GM12892 (cell line): Measurements from ENCODE around the gene RBM15B.
"Not testable (repeated sequence)": the region's sequence is repeated elsewhere in the genome, so short reads cannot be mapped to it uniquely, and the experiment has no call there.

ENCODE experiments used
- POLR2A ChIP-seq: IDR thresholded peaks from 2 replicates; pipeline ENCODE4 v1.6.1; 2011; ENCODE audit warnings: low read depth, low read length, control low read depth
- TAF1 ChIP-seq: IDR thresholded peaks from 2 replicates; pipeline ENCODE4 v1.6.1; 2011; ENCODE audit warnings: low read depth, mild to moderate bottlenecking, control low read depth, low read length, borderline replicate concordance

GRCh38 chr3:51368276-51368675, 22.8 kb upstream of the RBM15B start:
- TF ChIP-seq TAF1, POLR2A: not testable (repeated sequence)
